GM19025 (cell line): ENCODE results near the gene SLC26A6.
A peak's percentile ranks its signal among the peaks of the same experiment; 100 is the strongest.

Experiments
- ATAC-seq: cut with Tn5 transposase; IDR thresholded peaks from one replicate; pipeline ENCODE4 v1.9.1; 2021; ENCODE audit warnings: mild to moderate bottlenecking, low read depth, moderate library complexity; ENCODE audit not compliant: unreplicated experiment

SLC26A6 gene, protein sequence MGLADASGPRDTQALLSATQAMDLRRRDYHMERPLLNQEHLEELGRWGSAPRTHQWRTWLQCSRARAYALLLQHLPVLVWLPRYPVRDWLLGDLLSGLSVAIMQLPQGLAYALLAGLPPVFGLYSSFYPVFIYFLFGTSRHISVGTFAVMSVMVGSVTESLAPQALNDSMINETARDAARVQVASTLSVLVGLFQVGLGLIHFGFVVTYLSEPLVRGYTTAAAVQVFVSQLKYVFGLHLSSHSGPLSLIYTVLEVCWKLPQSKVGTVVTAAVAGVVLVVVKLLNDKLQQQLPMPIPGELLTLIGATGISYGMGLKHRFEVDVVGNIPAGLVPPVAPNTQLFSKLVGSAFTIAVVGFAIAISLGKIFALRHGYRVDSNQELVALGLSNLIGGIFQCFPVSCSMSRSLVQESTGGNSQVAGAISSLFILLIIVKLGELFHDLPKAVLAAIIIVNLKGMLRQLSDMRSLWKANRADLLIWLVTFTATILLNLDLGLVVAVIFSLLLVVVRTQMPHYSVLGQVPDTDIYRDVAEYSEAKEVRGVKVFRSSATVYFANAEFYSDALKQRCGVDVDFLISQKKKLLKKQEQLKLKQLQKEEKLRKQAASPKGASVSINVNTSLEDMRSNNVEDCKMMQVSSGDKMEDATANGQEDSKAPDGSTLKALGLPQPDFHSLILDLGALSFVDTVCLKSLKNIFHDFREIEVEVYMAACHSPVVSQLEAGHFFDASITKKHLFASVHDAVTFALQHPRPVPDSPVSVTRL

DNA sequence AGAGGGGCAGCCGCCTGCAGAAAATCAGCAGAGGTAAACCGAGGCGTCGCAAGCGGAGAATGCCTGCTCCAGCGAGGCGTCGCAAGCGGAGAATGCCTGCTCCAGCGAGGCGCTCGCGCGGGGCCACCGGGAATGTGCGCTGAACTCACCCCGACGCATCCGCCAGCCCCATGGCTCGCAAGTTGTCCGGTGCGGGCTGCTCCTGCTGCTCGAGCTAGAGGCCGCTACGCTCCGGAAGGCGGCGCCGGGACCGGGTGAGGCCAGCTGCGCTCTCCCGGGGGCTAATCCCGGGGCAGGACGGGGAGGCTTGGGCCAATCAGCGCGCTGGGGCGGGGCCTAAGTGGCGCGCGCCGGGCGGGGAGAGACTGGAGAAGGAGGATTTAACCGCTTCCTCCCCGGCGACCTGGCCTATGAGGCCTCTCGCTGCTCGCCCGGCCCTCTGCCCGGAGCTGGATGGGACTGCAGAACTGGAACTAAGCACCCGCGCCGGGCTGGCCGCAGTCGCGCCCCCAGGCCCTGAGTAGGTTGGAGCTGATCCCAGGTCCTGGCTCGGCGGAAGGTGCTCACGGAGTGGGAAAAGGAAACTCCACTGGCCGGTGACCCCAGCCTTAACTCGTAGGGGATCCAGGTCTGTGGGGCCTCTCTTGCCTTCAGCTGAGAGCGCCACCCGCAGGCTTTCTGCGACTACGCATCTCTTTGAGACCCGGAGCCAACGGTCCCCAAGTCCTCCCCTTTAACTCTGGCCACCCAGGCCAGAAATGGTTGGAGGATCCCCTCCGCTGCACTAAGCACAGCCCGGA, at the start of gene SLC26A6:
Gene SLC26A6, minus strand, starts transcription at position 240 of the 800 bp plus-strand sequence. Its CDS starts 68 bp downstream, at position 172.
- ATAC-seq, result peak; percentile 93

GRCh38 chr3:48684480-48685143, 49.4 kb upstream of the SLC26A6 start:
- ATAC-seq, result no peak

- ATAC-seq, result no peak
Observed at GRCh38 chr3:48684054-48684349, 48.7 kb upstream of the SLC26A6 start.

GRCh38 chr3:48682786-48683185, 47.5 kb upstream of the SLC26A6 start:
- ATAC-seq, result no peak

GRCh38 chr3:48681974-48682610, 46.8 kb upstream of the SLC26A6 start:
- ATAC-seq, result no peak

DNA sequence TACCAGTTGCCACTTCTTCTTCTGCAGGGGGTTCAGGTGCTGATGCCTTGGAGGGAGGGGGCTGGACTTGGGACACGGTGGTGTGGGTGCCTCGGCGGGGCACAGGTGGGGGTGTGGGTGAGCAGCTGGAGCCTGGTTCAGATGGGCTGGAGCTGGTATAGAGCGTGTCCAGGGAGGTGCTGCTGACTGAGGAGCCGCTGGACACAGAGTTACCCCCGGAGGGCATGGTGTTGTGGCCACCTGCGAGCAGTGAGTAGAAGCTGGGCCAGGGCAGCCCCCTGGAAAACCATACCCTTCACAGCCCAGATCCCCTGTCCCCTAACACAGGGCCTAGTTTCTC, 46.2 kb upstream of the SLC26A6 start:
- no peak for ATAC-seq

DNA sequence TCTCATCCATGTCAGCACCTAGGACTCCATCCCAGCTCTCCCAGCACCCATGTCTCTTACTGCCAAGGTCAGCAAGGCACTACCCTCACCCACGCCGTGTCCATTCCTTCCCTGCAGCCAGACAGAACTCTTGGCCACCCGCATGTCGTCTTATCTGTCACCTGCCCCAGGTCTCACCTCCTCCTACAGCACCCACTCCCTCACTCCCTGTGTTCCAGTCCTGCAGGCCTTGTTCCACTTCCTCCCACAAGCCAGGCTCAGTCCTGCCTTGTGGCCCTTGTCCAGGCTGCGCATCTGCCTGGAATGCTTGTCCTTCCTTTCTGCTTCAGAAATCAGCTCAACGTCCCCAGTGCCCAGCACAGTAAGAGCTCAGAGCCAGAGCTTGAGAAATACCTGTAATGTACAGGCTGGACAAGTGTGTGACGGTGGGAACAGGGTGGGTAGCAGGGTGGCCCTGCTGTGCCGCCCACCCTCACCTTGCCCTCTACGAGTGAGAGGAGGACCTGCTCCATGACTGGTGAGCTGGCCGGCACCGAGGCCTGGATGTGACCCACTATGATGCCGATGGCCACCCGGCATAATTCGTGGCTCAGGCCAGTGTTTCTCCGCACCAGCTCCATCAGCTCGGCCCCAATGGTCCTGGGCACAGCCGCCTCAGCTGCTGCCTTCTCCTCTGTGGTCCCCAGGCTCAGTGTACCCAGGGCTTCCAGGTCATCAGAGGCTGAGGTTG, 45.7 kb upstream of the SLC26A6 start:
- no peak for ATAC-seq

- no peak for ATAC-seq
Observed at GRCh38 chr3:48679411-48680391, 44.4 kb upstream of the SLC26A6 start.

- no peak for ATAC-seq
Observed at GRCh38 chr3:48678566-48679380, 43.5 kb upstream of the SLC26A6 start.

DNA sequence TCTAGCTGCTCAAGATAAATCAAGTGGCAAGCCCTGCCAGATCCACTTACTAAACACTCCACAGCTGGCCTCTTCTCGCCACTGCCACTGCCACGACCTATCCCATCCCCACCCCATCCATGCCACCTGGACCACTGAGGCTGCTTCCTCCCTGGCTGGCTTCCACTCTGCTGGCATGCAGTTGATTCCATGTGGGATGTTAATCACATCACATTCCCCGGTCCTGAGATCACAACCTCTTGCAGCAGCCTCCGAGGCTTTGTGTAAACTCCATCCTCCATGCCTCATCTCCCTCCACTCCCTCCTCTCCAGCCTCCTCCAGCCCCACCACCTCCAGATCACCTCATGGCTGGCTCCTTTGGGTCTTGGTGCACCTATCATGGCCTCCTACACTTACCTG, 42.8 kb upstream of the SLC26A6 start:
- no peak for ATAC-seq

- no peak for ATAC-seq
Observed at GRCh38 chr3:48674505-48674904, 39.2 kb upstream of the SLC26A6 start.

DNA sequence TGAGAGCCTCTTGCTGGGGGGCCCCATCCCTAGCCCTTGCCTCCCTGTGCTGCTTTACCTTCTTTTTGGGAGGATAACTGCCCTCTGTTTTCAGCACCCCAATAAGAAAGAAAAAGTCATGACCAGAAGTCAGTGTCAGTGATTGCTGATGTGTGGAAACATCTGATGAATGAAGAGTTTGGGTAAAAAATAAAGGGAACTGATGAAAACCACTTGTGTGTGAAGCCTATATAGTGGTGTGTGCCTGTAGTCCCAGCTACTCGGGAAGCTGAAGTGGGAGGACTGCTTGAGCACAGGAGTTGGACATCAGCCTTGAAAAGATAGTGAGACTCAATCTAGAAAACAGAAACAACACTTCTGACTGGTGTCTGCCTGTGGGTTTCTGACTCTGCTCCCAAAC, 37.3 kb upstream of the SLC26A6 start:
- no peak for ATAC-seq

- no peak for ATAC-seq
Observed at GRCh38 chr3:48664929-48665328, 29.7 kb upstream of the SLC26A6 start.

- ATAC-seq, result no peak
Observed at GRCh38 chr3:48664313-48664644, 29.0 kb upstream of the SLC26A6 start.

DNA sequence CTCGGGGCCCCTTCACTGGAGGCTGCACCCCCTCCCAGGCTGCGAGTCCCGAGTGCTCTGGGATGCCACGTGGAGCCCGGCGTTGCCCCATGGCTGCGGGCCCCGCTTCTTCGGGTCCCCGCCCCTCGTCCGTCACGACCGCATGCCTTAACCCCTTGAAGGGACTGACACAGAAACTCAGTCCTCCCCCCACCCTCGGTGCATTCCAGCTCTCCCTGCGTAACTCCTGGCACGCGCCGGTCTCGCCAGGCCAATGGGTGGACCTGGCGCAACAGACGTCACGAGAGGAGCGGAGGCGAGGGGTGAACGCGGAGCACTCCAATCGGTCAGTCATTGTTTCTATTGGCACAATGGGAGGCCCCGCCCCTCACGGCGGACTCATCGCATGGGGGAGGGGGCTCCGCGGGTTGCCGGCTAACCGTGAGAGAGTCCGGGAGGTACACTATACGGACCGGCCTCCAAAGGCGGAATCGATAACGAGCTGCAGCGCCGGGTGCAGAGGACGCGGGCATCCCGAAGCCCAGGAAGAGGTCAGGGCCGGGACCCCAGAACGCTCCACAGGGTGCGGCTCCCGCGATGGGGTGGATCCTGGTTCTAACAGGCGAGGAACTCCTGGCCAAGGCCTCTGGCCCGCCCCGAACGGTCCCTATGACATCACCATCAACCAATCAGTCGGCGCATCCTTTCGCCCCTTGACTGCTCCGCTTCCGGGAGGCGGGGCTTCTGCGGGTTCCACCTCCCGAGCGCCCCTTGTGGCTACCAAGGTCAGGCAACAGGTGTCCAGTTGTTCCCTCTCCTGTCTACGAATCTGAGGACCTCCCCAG, 28.4 kb upstream of the SLC26A6 start:
- peak; percentile 82 for ATAC-seq

- ATAC-seq, result no peak
Observed at GRCh38 chr3:48662753-48663488, 27.7 kb upstream of the SLC26A6 start, which contains the start of gene CELSR3. TSS of gene CELSR3 (minus strand) at chr3:48662886. CDS start at chr3:48662634, 252 bp downstream.
